HK-2 (cell line): Measurements from ENCODE around the gene SLC41A2.

ENCODE experiments used
- DNase-seq: peaks from one replicate; pipeline ENCODE4 v3.0.0-alpha.2; 2018; ENCODE audit not compliant: unreplicated experiment

Gene SLC41A2

GRCh38 chr12:104930388-104931326 lies 27.4 kb downstream of the SLC41A2 start:
- DNase-seq, result peak; percentile 24

GRCh38 chr12:104929977-104930376 lies 28.1 kb downstream of the SLC41A2 start:
- DNase-seq, result no peak

GRCh38 chr12:104929368-104929767 lies 28.7 kb downstream of the SLC41A2 start:
- DNase-seq, result no peak

GRCh38 chr12:104928036-104928745 lies 29.9 kb downstream of the SLC41A2 start:
- DNase-seq, result no peak

GRCh38 chr12:104925501-104925900 lies 32.6 kb downstream of the SLC41A2 start:
- DNase-seq, result no peak

- no peak for DNase-seq
Measured at GRCh38 chr12:104921340-104921739, 36.8 kb downstream of the SLC41A2 start.

GRCh38 chr12:104911942-104912341 lies 46.1 kb downstream of the SLC41A2 start:
- no peak for DNase-seq

- DNase-seq, result no peak
Measured at GRCh38 chr12:104910196-104910840, 47.8 kb downstream of the SLC41A2 start.

- DNase-seq, result no peak
Measured at GRCh38 chr12:104909761-104910160, 48.3 kb downstream of the SLC41A2 start.
